Measurements from ENCODE around the gene WDR5.

GRCh38 chr9:134196911-134197310 lies 61.0 kb downstream of the WDR5 start:
- TF ChIP-seq EZH2 (IDR thresholded peaks at IDR 0.05; ENCODE audit: insufficient read depth, poor library complexity, severe bottlenecking) (no peak), EZH2phosphoT487 (IDR thresholded peaks at IDR 0.05; ENCODE audit: insufficient read depth, low read depth) (no peak)

All from GM23248 (cell line).